SU-DHL-6 (cell line): ENCODE results near the gene SDK1.

ENCODE experiments used
- EZH2phosphoT487 ChIP-seq: fragments of 200-600 bp; sonication (generic), shearing (Covaris generic); conservative IDR thresholded peaks from 2 replicates; pipeline ENCODE4 v1.6.1; 2018; ENCODE audit warnings: mild to moderate bottlenecking, antibody characterized with exemption, low read length, moderate library complexity, mixed read lengths
- TF ChIP-seq, protein P1 (sequence below): fragments of 200-600 bp; sonication (generic); IDR thresholded peaks from one replicate; pipeline ENCODE4 v1.5.1; 2017; ENCODE audit warnings: antibody characterized with exemption, mild to moderate bottlenecking, low read length, moderate library complexity; ENCODE audit not compliant: insufficient read depth, poor library complexity, severe bottlenecking

- TF ChIP-seq, protein P1, sequence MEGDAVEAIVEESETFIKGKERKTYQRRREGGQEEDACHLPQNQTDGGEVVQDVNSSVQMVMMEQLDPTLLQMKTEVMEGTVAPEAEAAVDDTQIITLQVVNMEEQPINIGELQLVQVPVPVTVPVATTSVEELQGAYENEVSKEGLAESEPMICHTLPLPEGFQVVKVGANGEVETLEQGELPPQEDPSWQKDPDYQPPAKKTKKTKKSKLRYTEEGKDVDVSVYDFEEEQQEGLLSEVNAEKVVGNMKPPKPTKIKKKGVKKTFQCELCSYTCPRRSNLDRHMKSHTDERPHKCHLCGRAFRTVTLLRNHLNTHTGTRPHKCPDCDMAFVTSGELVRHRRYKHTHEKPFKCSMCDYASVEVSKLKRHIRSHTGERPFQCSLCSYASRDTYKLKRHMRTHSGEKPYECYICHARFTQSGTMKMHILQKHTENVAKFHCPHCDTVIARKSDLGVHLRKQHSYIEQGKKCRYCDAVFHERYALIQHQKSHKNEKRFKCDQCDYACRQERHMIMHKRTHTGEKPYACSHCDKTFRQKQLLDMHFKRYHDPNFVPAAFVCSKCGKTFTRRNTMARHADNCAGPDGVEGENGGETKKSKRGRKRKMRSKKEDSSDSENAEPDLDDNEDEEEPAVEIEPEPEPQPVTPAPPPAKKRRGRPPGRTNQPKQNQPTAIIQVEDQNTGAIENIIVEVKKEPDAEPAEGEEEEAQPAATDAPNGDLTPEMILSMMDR: no peak
- TF ChIP-seq EZH2phosphoT487: no peak
Measured at GRCh38 chr7:3725155-3726059, 424.4 kb downstream of the SDK1 start.
